GM12864 (cell line): ENCODE data around the gene VSX2.

Experiments used
- DNase-seq: peaks from one replicate; pipeline ENCODE4 v3.0.0-alpha.2; 2011; ENCODE audit warnings: low read depth
- H3K4me3 ChIP-seq: 2 replicates; pipeline ENCODE4 v1.5.1; 2011; ENCODE audit warnings: mild to moderate bottlenecking, low read depth, low read length, control low read depth
- TF ChIP-seq, protein P1 (sequence below): IDR thresholded peaks from 2 replicates; pipeline ENCODE4 v1.5.1; 2011; ENCODE audit warnings: low read depth, mild to moderate bottlenecking, moderate library complexity, low read length, control low read depth, inconsistent platforms; ENCODE audit errors: missing control alignments

Gene VSX2

DNA sequence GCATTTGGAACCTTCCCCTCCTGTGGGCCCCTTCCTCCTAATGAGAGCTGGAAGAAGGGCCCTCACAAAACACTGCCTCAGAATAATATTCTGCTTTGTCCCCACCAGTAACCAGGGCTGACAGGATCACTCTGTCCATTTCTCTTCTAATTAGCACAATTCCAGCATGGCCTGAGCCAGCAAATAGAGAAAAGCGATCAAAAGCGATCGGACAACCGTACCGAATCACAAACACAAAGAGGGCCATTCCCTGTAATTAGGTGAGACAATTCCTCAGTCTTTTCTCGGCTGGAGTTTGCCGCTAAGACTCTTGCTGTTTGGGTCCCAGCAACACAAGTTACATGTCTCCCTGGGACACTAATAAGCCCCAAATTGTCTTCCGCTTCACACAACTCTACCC is 35.6 kb upstream of the VSX2 start:
- TF ChIP-seq, protein P1, sequence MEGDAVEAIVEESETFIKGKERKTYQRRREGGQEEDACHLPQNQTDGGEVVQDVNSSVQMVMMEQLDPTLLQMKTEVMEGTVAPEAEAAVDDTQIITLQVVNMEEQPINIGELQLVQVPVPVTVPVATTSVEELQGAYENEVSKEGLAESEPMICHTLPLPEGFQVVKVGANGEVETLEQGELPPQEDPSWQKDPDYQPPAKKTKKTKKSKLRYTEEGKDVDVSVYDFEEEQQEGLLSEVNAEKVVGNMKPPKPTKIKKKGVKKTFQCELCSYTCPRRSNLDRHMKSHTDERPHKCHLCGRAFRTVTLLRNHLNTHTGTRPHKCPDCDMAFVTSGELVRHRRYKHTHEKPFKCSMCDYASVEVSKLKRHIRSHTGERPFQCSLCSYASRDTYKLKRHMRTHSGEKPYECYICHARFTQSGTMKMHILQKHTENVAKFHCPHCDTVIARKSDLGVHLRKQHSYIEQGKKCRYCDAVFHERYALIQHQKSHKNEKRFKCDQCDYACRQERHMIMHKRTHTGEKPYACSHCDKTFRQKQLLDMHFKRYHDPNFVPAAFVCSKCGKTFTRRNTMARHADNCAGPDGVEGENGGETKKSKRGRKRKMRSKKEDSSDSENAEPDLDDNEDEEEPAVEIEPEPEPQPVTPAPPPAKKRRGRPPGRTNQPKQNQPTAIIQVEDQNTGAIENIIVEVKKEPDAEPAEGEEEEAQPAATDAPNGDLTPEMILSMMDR = no peak
- no peak overlapping the region for H3K4me3 ChIP-seq
- DNase-seq = no peak

DNA sequence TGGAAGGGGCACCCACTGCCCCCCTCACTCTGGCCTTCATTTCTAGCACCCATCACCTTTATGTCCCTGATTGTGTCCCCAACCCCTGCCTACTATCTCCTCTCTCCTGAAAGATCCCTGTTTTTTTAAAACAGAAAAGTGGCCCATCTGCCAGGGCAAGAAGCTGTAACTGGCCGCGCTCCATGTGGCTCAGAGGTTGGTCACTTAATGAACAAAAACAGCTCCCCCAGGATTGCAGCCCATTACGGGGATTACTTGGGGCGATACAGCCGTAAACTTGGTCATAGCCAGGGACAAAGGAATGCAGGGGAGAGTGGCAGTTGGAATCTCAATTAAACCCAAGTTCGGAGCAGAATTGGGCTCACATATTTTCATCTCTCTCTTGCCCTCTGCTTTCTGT is 34.8 kb upstream of the VSX2 start:
- no peak for DNase-seq
- TF ChIP-seq, protein P1 = no peak
- H3K4me3 ChIP-seq = no peak overlapping the region

DNA sequence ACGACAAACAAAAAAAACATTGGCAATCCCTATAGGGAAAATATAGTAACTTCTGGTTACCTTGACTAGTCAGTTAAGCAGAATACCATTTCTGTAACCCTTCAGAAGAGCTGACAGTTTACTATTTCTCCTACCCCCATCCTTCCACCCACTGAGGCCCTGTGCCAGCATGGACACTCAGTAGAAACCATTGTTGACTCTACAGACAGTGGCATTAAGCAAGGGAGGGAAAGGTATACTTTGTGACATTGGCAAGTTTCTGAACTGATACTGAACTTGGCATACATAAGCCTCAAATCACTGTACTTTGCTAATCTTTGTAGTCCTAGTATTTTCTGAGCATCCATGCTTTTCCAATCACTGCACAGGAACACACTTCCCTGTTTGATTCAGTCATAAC is 33.4 kb upstream of the VSX2 start:
- no peak for DNase-seq
- H3K4me3 ChIP-seq = no peak overlapping the region
- TF ChIP-seq, protein P1 = no peak

DNA sequence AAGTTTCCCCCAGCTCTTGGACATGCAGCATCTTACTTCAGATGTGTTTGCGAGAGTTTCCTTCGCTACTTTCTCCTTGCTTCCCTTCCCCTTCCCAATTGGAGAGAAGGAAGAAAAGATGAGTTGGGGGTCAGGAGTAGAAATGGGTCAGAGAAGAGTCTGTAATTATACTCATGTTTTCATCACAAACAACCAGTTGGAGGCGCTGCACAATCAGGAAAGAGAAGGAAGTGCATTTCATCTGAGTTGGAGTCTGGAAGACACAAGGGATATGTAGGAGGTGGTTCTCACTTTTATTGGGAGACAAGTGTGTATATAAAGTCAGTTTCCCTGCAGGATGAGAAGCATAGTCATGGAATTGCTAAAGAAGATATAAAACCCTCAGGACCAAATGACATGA is 31.3 kb upstream of the VSX2 start:
- TF ChIP-seq, protein P1 = peak; percentile 13
- DNase-seq = no peak
- H3K4me3 ChIP-seq = no peak overlapping the region

DNA sequence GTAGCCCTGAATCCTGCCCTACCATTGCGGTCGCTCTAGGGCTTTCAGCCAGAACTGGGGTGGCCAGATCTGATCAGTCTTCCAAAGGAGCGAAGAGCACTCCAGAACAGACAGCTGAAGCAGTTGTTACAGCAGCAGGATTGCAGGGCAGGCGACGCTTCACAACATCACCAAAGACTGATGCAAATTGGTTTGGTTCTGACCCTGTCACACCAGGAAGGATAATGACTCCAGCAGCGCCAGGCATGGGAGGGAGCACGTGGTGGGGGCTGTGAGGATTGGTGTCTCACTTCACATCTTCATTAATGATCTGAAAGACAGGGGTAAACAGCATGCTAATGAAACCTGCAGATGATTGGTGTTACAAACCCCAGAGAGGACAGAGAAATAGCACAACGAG is 30.6 kb upstream of the VSX2 start:
- TF ChIP-seq, protein P1 = no peak
- no peak for DNase-seq
- H3K4me3 ChIP-seq = no peak overlapping the region

DNA sequence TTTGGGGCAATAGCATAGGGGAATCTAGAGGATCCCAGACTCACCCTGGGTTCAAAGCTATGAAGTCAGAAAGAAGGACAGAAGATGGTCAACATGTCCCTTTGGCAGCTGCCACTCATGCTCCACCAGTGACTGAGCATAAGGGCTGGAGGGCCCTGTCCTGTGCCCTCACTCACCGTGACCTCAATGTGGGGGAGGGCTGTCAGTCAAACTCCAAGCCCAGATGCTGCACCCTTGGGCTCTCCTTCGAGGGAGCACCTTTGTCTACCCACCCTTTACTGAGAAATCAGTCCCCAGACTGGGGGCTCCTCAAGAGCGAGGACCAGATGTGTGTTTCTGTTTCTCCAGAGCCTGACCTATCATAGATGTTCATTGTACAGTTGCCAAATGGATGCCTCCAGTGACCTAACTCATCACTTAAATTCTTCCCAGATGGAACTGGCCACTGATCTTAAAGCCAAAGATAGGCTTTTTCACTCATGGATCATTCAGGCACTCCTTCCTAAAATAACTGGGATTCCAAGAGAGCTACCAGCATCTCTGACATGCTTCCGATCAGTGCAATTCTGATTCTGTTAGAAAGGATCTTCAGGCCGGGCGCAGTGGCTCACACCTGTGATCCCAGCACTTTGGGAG is 27.2 kb upstream of the VSX2 start:
- TF ChIP-seq, protein P1 = no peak
- H3K4me3 ChIP-seq = no peak overlapping the region
- no peak for DNase-seq
